Endothelial cell of umbilical vein (primary cell): Measurements from ENCODE around the gene NEXN. TPM values are rescaled to one million over a fixed set of nuclear protein-coding genes. Genes with fewer than 3 reads are reported as not detected.

Source experiments
- BruUV-seq: library from RNA; stranded (reverse); fragments of 400-500 nt; replicated peaks from 2 replicates; lab custom pipeline; 2021; lab: Mats Ljungman, UMichigan
- CTCF ChIA-PET: fragments of 300-600, 350-600 bp; sonication (Branson Sonifier 250); formaldehyde crosslinking; loops from one replicate; lab custom pipeline; 2021; ENCODE audit warnings: antibody characterized with exemption, inconsistent platforms; lab: Charles Lee
- POLR2A ChIA-PET: fragments of 300-600, 350-600 bp; sonication (Branson Sonifier 250); formaldehyde crosslinking; loops from one replicate; lab custom pipeline; 2021; ENCODE audit warnings: antibody characterized with exemption, inconsistent platforms; lab: Charles Lee
- DNase-seq: peaks from one replicate; pipeline ENCODE4 v3.0.0-alpha.2; 2011; ENCODE audit warnings: low read depth, low spot score
- FAIRE-seq: peaks from 2 replicates; lab custom pipeline; 2011; peaks lifted over from hg19 to GRCh38; lab: Jason Lieb, UNC
- H2AFZ ChIP-seq: 2 replicates; pipeline ENCODE4 v1.6.0; 2012; ENCODE audit warnings: low read depth, low read length, control low read depth, inconsistent platforms
- H3K27ac ChIP-seq: 2 replicates; pipeline ENCODE4 v1.5.1; 2011; ENCODE audit warnings: low read depth, mild to moderate bottlenecking, control low read depth, low read length, moderate library complexity; ENCODE audit not compliant: insufficient read depth
- H3K27me3 ChIP-seq, 2 experiments: 2 replicates each; pipeline versions ENCODE4 v1.6.0 to v1.6.1; 2011; ENCODE audit warnings: low read length in 2 of 2, mixed read lengths in 1 of 2; ENCODE audit not compliant: control insufficient read depth in 2 of 2, insufficient read depth in 2 of 2
- H3K36me3 ChIP-seq, 2 experiments: 2 replicates in 1 of 2; 3 replicates in 1 of 2; pipeline ENCODE4 v1.5.1; 2011; ENCODE audit warnings: low read length in 2 of 2, mild to moderate bottlenecking in 1 of 2, moderate library complexity in 1 of 2; ENCODE audit not compliant: control insufficient read depth in 2 of 2, insufficient read depth in 2 of 2; ENCODE audit errors: extremely low read depth in 1 of 2
- H3K4me1 ChIP-seq: 3 replicates; pipeline ENCODE4 v1.5.1; 2011; ENCODE audit warnings: mild to moderate bottlenecking, low read length; ENCODE audit not compliant: control insufficient read depth, insufficient read depth; ENCODE audit errors: extremely low read depth
- H3K4me2 ChIP-seq: 2 replicates; pipeline ENCODE4 v1.6.1; 2011; ENCODE audit warnings: low read length, control low read depth, mixed read lengths; ENCODE audit not compliant: insufficient read depth
- H3K4me3 ChIP-seq, 3 experiments: fragments of 200-600 bp in 1 of 3; sonication (generic), shearing (Covaris generic) in 1 of 3; replicated peaks in 1 of 3; 2 replicates each; pipeline ENCODE4 v1.5.1; 2011 to 2016; ENCODE audit warnings: control low read depth in 3 of 3, low read length in 3 of 3, mild to moderate bottlenecking in 2 of 3, inconsistent platforms in 1 of 3, low read depth in 1 of 3, moderate library complexity in 1 of 3; ENCODE audit not compliant: insufficient read depth in 1 of 3
- H3K79me2 ChIP-seq: 2 replicates; pipeline ENCODE4 v1.6.0; 2012; ENCODE audit warnings: low read length, inconsistent platforms; ENCODE audit not compliant: control insufficient read depth, insufficient read depth
- H3K9ac ChIP-seq: replicated peaks from 2 replicates; pipeline ENCODE3; 2011; ENCODE audit warnings: low read length, control low read depth; ENCODE audit not compliant: insufficient read depth; ENCODE audit errors: extremely low read depth
- H3K9me1 ChIP-seq: replicated peaks from 3 replicates; pipeline ENCODE4 v1.6.0; 2011; ENCODE audit warnings: mild to moderate bottlenecking, low read length; ENCODE audit not compliant: control insufficient read depth, insufficient read depth; ENCODE audit errors: extremely low read depth
- H3K9me3 ChIP-seq: replicated peaks from 2 replicates; pipeline ENCODE4 v1.5.1; 2012; ENCODE audit warnings: low read length, inconsistent platforms; ENCODE audit not compliant: control insufficient read depth, insufficient read depth
- H4K20me1 ChIP-seq: replicated peaks from 2 replicates; pipeline ENCODE3; 2011; ENCODE audit warnings: mild to moderate bottlenecking, low read length; ENCODE audit not compliant: control insufficient read depth, insufficient read depth; ENCODE audit errors: extremely low read depth
- EZH2 ChIP-seq: IDR thresholded peaks from 2 replicates; pipeline ENCODE4 v1.6.1; 2012; ENCODE audit warnings: borderline replicate concordance, low read depth, mild to moderate bottlenecking, moderate library complexity, low read length, inconsistent platforms; ENCODE audit not compliant: severe bottlenecking
- FOS ChIP-seq: IDR thresholded peaks from 2 replicates; pipeline ENCODE4 v1.6.1; 2011; ENCODE audit warnings: mild to moderate bottlenecking, low read length, moderate library complexity, borderline replicate concordance; ENCODE audit not compliant: insufficient read depth
- GATA2 ChIP-seq: IDR thresholded peaks from 2 replicates; pipeline ENCODE4 v1.7.0; 2011; ENCODE audit warnings: low read depth, mild to moderate bottlenecking, moderate library complexity, mixed read lengths, low read length; ENCODE audit not compliant: insufficient read length, insufficient read depth
- JUN ChIP-seq: IDR thresholded peaks from 2 replicates; pipeline ENCODE4 v1.6.1; 2011; ENCODE audit warnings: borderline replicate concordance, low read depth; ENCODE audit not compliant: insufficient read length, insufficient read depth
- MYC ChIP-seq: IDR thresholded peaks from one replicate; pipeline ENCODE4 v1.6.1; 2011; ENCODE audit warnings: mild to moderate bottlenecking, low read depth, low read length
- POLR2A ChIP-seq: IDR thresholded peaks from 2 replicates; pipeline ENCODE4 v1.6.1; 2012; ENCODE audit warnings: low read depth, mild to moderate bottlenecking, control low read depth, low read length
- POLR2AphosphoS5 ChIP-seq: IDR thresholded peaks from 2 replicates; pipeline ENCODE4 v1.6.1; 2012; ENCODE audit warnings: low read depth, mild to moderate bottlenecking, control low read depth, low read length, moderate library complexity; ENCODE audit not compliant: insufficient read depth
- dilution Hi-C: fragments of 300-500 bp; cut with MboI; formaldehyde crosslinking; loops from one replicate; pipeline ENCODE4 v1.15.0; 2019; ENCODE audit warnings: low sequenced_read_pairs; ENCODE audit not compliant: extremely low pct_ligation_motif_present
- intact Hi-C: fragments of 100-400 bp; cut with micrococcal nuclease; formaldehyde crosslinking; loops from one replicate; pipeline ENCODE4 v1.10.0; 2022
- polyA plus RNA-seq, 4 experiments: library from polyadenylated mRNA; depleted of rRNA in 3 of 4; stranded (reverse) in 3 of 4; unstranded in 1 of 4; fragments of >200 nt; gene quantifications; 2 replicates each; pipeline versions ENCODE4 v1.2.1 to v1.2.3, GENCODE V29; 2011 to 2012; ENCODE audit warnings: missing spikeins in 1 of 4
- total RNA-seq: library from RNA; stranded (reverse); gene quantifications from 2 replicates; pipeline ENCODE4 v1.2.3, GENCODE V29; 2021
- TF ChIP-seq, protein P1 (sequence below): IDR thresholded peaks from 2 replicates; pipeline ENCODE4 v1.6.1; 2011; ENCODE audit not compliant: insufficient read depth, insufficient read length
- TF ChIP-seq, protein P2 (sequence below), 2 donors: IDR thresholded peaks; 1 replicate in 1 of 2; 2 replicates in 1 of 2; pipeline ENCODE4 v1.5.1; 2011; ENCODE audit warnings: low read length in 2 of 2, mild to moderate bottlenecking in 2 of 2, moderate library complexity in 2 of 2, control low read depth in 1 of 2, inconsistent platforms in 1 of 2, low read depth in 1 of 2; ENCODE audit not compliant: insufficient read depth in 1 of 2; ENCODE audit errors: extremely low read depth in 1 of 2

Gene NEXN
- total and polyA plus RNA-seq, 2 donors (not counting 3 experiments of a cell fraction or from before 2014, with no cell fraction given) = 1.0 to 11.7 TPM

DNA sequence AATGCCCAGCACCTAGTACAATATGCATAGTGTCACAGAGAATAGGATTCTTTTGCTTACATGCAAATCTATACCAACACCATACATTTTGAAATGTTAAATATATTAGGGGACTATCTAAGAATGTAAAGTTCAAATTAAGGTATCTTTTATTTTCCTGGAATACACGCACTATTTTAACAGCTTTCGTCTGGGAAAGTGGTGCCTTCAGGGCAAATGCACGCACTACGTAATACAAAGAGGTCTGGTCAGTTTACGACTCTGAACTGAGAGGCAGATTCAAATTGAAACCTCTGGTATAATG, 89.5 kb downstream of the NEXN start:
- POLR2A ChIA-PET = interaction anchor here (0.5 to 4.7 kb wide), 5 partner anchors 27 to 136 kb away, joined by 4 to 122 read pairs (median 6); partner anchors contain the start of gene DNAJB4
- intact Hi-C loops (loop anchor here (2.0 kb wide), 1 partner anchor 67 kb away; the partner anchor contains the start of gene GIPC2), dilution Hi-C loops (no loop called here)
- no TSS peak for BruUV-seq
- Histone ChIP-seq H3K9ac (peak overlapping the region; percentile 100), H3K27me3 (no peaks in the 10 kb centered on the region), H3K27ac (peak overlapping the region; percentile 100), H3K9me3 (no peaks in the 10 kb centered on the region), H3K9me1 (no peaks in the 10 kb centered on the region), H2AFZ (no peak overlapping the region), H3K4me3 (peak overlapping the region; percentile 43 to 100 (median 95)), H3K4me2 (peak overlapping the region; percentile 85), H4K20me1 (peaks cover 10% of the 10 kb centered on the region), H3K4me1 (peaks cover 38% of the 10 kb centered on the region), H3K79me2 (peaks cover 95% of the 10 kb centered on the region), H3K36me3 (peaks cover 0 to 2% of the 10 kb centered on the region in 2 experiments)
- DNase-seq = no peak
- TF ChIP-seq, protein P1, sequence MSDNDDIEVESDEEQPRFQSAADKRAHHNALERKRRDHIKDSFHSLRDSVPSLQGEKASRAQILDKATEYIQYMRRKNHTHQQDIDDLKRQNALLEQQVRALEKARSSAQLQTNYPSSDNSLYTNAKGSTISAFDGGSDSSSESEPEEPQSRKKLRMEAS = no peak
- TF ChIP-seq POLR2A = no peak
- TF ChIP-seq FOS = no peak
- TF ChIP-seq, protein P2, sequence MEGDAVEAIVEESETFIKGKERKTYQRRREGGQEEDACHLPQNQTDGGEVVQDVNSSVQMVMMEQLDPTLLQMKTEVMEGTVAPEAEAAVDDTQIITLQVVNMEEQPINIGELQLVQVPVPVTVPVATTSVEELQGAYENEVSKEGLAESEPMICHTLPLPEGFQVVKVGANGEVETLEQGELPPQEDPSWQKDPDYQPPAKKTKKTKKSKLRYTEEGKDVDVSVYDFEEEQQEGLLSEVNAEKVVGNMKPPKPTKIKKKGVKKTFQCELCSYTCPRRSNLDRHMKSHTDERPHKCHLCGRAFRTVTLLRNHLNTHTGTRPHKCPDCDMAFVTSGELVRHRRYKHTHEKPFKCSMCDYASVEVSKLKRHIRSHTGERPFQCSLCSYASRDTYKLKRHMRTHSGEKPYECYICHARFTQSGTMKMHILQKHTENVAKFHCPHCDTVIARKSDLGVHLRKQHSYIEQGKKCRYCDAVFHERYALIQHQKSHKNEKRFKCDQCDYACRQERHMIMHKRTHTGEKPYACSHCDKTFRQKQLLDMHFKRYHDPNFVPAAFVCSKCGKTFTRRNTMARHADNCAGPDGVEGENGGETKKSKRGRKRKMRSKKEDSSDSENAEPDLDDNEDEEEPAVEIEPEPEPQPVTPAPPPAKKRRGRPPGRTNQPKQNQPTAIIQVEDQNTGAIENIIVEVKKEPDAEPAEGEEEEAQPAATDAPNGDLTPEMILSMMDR (IDR thresholded peaks at IDR 0.05; ENCODE audit: extremely low read depth in 1 of 2, insufficient read depth in 1 of 2, low read depth in 1 of 2, low read length in 2 of 2) = no peak
- no peak for TF ChIP-seq GATA2
- TF ChIP-seq JUN = no peak
- no peak for TF ChIP-seq EZH2
- TF ChIP-seq MYC = no peak
- TF ChIP-seq POLR2AphosphoS5 = no peak
- CTCF ChIA-PET = interaction anchor here (0.8 to 4.4 kb wide), 8 partner anchors 10 to 629 kb away, joined by 3 to 70 read pairs (median 3); partner anchors contain the start of gene DNAJB4
- FAIRE-seq = no peak
